ENCODE data around the gene RAPSN.

GRCh38 chr11:47433157-47433556 lies 15.8 kb downstream of the RAPSN start:
- TF ChIP-seq POLR2AphosphoS5 (IDR thresholded peaks at IDR 0.05; ENCODE audit: insufficient read depth, low read depth, low read length): no peak
- TF ChIP-seq MAX (IDR thresholded peaks at IDR 0.05; ENCODE audit: insufficient read depth, insufficient read length): no peak
- no peak for TF ChIP-seq POLR2A (IDR thresholded peaks at IDR 0.05; ENCODE audit: low read depth, low read length)

All from endothelial cell of umbilical vein (primary cell).